ENCODE results near the gene F2R. TPM values are rescaled to one million over a fixed set of nuclear protein-coding genes. Genes with fewer than 3 reads are reported as not detected.

The F2R gene
- total RNA-seq, 1 donor from 2014 or later: 38.6 TPM

DNA sequence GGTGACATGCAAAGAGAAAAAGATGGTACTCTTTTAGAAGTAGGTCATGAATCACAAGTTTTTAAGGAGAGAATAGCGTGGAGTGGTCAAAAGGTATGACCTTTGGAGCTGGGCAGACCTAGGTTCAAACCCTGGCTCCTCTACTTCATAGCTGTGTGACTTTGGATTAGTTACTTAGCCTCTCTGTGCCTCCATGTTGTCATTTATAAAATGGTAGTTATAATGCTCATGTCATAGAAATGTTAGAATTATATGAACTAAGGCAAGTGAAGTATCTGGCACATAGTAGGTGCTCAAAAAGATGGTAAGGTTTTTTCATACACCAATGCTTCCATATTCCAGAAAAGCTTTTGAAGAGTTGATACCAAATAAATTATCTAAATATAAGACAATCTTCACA is 7.3 kb downstream of the F2R start:
- no peak for ATAC-seq

GRCh38 chr5:76723906-76724305 is 8.0 kb downstream of the F2R start:
- no peak for ATAC-seq
- no peak for DNase-seq
- H3K36me3 ChIP-seq: no peaks in the 10 kb centered on the region
- TF ChIP-seq CTCF (IDR thresholded peaks at IDR 0.05): no peak
- H3K27ac ChIP-seq: no peak overlapping the region
- no peaks in the 10 kb centered on the region for H3K27me3 ChIP-seq
- H3K4me1 ChIP-seq: peaks cover 12% of the 10 kb centered on the region
- intact Hi-C loops (cut with DNase I): no loop called here
- no peak overlapping the region for H3K4me3 ChIP-seq
- no peaks in the 10 kb centered on the region for H3K9me3 ChIP-seq

More for the DNA sequence above, 7.3 kb downstream of the F2R start:
- Histone ChIP-seq H3K4me3 (no peak overlapping the region), H3K27me3 (no peaks in the 10 kb centered on the region), H3K4me1 (peaks cover 12% of the 10 kb centered on the region), H3K36me3 (no peaks in the 10 kb centered on the region), H3K27ac (no peak overlapping the region), H3K9me3 (no peaks in the 10 kb centered on the region)
- intact Hi-C loops (cut with DNase I): no loop called here
- TF ChIP-seq CTCF (IDR thresholded peaks at IDR 0.05): no peak
- DNase-seq: no peak

DNA sequence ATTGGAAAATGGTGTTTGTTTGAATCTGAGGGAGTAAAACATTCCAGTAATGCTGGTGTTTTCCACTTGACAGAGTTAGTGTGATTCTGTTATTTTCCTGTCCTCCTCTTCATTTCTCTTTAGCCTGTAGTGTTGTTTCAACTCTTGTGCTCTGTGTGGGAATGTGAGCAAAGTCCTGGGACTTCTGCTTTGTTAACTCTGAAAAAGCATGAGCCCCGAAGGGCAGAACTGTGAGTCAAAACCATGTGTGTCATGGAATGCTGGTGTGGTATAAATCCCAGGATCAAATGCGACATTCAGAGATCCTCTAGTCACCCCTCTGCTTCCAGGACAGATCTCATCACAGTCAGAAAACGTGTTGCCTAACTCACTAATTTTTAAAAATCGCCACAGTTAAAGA is 8.9 kb downstream of the F2R start:
- intact Hi-C loops (cut with DNase I): no loop called here

DNA sequence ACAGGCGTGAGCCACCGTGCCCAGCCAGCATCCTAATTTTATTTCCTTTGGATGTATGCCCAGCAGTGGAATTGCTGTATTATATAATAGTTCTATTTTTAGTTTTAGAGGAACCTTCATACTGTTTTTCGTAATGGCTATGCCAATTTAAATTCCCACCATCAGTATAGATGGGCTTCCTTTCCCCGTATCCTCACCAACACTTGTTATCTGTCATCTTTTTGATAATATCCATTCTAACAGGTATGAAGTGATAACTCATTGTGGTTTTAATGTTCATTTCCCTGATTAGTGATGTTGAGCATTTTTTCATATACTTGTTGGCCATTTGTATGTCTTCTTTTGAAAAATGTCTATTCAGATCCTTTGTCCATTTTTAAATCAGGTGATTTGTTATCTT is 13.0 kb downstream of the F2R start:
- no peak for DNase-seq
- H3K36me3 ChIP-seq: no peaks in the 10 kb centered on the region
- no peak overlapping the region for H3K27ac ChIP-seq
- intact Hi-C loops (cut with DNase I): no loop called here
- no peak for TF ChIP-seq CTCF (IDR thresholded peaks at IDR 0.05)
- peaks cover 8% of the 10 kb centered on the region for H3K9me3 ChIP-seq
- no peaks in the 10 kb centered on the region for H3K27me3 ChIP-seq
- H3K4me3 ChIP-seq: no peak overlapping the region
- no peaks in the 10 kb centered on the region for H3K4me1 ChIP-seq
- ATAC-seq: no peak

More for the DNA sequence above, 8.9 kb downstream of the F2R start:
- Histone ChIP-seq H3K27ac (no peak overlapping the region), H3K4me1 (peaks cover 12% of the 10 kb centered on the region), H3K4me3 (no peak overlapping the region), H3K27me3 (no peaks in the 10 kb centered on the region), H3K9me3 (peaks cover 4% of the 10 kb centered on the region), H3K36me3 (no peaks in the 10 kb centered on the region)
- DNase-seq (no peak), ATAC-seq (no peak)
- TF ChIP-seq CTCF (IDR thresholded peaks at IDR 0.05): no peak

DNA sequence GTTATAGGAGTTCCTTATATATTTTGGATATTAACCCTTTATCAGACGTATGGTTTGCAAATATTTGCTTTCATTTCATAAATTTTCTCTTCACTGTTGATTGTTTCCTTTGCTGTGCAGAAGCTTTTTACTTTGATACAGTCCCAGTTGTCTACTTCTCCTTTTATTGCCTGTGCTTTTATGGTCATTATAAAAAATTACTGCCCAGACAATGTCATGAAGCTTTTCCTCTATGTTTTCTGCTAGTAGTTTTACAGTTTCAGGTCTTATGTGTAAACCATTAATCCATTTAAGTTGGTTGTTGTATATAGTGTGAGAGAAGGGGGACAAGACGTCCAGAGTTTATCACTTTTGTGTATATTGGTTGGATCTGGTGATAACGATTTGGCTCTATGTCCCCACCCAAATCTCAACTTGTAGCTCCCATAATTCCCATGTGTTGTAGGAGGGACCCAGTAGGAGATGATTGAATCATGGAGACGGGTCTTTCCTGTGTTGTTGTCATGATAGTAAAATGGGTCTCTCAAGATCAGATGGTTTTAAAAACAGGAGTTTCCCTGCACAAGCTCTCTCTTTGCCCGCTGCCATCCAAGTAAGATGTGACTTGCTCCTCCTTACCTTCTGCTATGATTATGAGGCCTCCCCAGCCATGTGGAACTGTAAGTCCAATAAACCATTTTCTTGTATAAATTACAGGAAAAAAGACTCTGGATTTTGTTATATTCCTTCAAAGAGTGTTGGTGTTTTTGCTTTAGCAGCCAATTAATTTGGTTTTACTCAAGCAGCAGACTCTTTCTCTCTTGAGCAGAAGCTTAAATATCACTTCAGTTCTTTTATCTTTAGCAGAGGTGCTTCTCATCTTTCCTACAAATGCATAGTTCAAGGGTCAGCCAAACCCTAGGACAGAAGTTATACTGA is 13.7 kb downstream of the F2R start:
- no peak for ATAC-seq
- Histone ChIP-seq H3K4me1 (no peaks in the 10 kb centered on the region), H3K36me3 (no peaks in the 10 kb centered on the region), H3K27ac (no peak overlapping the region), H3K27me3 (no peaks in the 10 kb centered on the region), H3K9me3 (peaks cover 8% of the 10 kb centered on the region), H3K4me3 (no peak overlapping the region)
- no peak for TF ChIP-seq CTCF (IDR thresholded peaks at IDR 0.05)
- intact Hi-C loops (cut with DNase I): no loop called here
- no peak for DNase-seq

Measured in upper lobe of right lung (tissue), 1 donor.